ENCODE measurements around the gene PROZ. TPM values are rescaled to one million over a fixed set of nuclear protein-coding genes. Genes with fewer than 3 reads are reported as not detected.
"Not testable (repeated sequence)": the region's sequence is repeated elsewhere in the genome, so short reads cannot be mapped to it uniquely, and the experiment has no call there.

PROZ gene
- total RNA-seq, 1 donor from 2014 or later: not detected

DNA sequence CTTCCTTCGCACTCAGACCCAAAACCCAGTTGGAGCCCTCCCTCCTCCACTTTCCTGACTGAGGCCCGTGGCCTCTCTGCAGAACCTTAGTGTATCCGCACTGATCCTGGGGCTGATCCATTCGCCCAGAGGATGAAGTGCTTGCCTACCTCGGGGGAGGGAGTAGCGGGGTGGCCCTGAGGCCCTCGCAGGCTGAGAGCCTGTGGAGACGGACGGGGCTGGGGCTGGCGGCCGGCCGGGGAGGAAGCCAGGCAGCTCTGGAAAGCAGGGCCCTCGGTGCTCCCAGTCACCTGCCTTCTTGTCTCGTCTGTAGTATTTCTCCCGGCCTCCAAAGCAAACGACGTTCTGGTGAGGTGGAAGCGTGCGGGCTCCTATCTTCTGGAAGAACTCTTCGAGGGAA is 1.3 kb downstream of the PROZ start:
- FAIRE-seq: no peak

DNA sequence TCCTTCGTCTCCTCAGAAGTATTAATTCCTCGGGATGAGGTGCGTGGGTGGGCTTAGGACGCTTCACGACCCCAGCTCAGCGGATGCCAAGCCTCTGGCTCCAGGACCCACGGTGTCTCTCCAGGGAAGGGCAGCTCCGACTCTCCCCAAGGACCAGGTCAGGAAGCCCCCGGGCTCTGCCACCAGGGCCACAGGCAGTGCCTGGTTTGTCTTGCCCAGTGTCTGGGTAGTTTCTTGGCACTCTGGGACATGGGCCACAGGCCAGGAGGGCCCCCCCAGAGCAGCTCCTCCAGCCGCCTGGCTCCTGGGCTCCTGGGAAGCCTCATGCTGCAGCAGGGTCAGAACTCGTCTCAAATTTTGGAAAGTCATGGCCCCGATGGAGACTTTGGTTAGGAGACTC is 2.5 kb downstream of the PROZ start:
- Histone ChIP-seq H3K36me3 (ENCODE audit: control insufficient read depth, insufficient read depth, low read length) (no peaks in the 10 kb centered on the region), H3K4me3 (ENCODE audit: low read depth, low read length) (no peak overlapping the region), H3K27me3 (ENCODE audit: control insufficient read depth, insufficient read depth, low read length) (peaks cover 10% of the 10 kb centered on the region)
- TF ChIP-seq, protein P1, sequence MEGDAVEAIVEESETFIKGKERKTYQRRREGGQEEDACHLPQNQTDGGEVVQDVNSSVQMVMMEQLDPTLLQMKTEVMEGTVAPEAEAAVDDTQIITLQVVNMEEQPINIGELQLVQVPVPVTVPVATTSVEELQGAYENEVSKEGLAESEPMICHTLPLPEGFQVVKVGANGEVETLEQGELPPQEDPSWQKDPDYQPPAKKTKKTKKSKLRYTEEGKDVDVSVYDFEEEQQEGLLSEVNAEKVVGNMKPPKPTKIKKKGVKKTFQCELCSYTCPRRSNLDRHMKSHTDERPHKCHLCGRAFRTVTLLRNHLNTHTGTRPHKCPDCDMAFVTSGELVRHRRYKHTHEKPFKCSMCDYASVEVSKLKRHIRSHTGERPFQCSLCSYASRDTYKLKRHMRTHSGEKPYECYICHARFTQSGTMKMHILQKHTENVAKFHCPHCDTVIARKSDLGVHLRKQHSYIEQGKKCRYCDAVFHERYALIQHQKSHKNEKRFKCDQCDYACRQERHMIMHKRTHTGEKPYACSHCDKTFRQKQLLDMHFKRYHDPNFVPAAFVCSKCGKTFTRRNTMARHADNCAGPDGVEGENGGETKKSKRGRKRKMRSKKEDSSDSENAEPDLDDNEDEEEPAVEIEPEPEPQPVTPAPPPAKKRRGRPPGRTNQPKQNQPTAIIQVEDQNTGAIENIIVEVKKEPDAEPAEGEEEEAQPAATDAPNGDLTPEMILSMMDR (IDR thresholded peaks at IDR 0.05; ENCODE audit: insufficient read depth, low read length, severe bottlenecking): no peak
- FAIRE-seq (no peak), DNase-seq (ENCODE audit: low read depth) (no peak)

More for the DNA sequence above, 1.3 kb downstream of the PROZ start:
- TF ChIP-seq, protein P1 (IDR thresholded peaks at IDR 0.05; ENCODE audit: insufficient read depth, low read length, severe bottlenecking): no peak
- Histone ChIP-seq H3K27me3 (ENCODE audit: control insufficient read depth, insufficient read depth, low read length) (peaks cover 10% of the 10 kb centered on the region), H3K4me3 (ENCODE audit: low read depth, low read length) (no peak overlapping the region), H3K36me3 (ENCODE audit: control insufficient read depth, insufficient read depth, low read length) (no peaks in the 10 kb centered on the region)
- DNase-seq (ENCODE audit: low read depth): no peak

DNA sequence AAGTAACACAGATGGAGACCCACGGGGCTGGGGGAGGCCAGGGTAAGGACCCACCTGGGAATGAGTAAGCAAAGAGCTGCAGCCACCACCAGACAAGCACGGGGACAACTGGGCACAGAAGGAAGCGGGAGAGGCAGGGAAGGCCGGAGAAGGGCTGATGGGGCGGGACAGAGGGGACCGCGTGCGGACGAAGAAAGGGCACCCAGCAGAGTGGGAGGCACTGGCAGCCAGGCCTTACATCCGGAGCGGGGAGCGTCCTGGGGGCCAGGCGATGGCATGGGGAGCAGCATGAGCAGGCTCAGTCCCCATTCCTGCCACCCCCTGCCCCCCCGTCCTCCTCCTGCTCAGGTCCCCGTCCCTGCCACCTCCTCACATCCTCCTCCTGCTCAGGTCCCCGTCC is 3.0 kb downstream of the PROZ start:
- DNase-seq (ENCODE audit: low read depth): no peak
- H3K27me3 ChIP-seq (ENCODE audit: control insufficient read depth, insufficient read depth, low read length): peaks cover 10% of the 10 kb centered on the region
- no peaks in the 10 kb centered on the region for H3K36me3 ChIP-seq (ENCODE audit: control insufficient read depth, insufficient read depth, low read length)
- TF ChIP-seq, protein P1 (IDR thresholded peaks at IDR 0.05; ENCODE audit: insufficient read depth, low read length, severe bottlenecking): no peak
- FAIRE-seq: no peak
- H3K4me3 ChIP-seq (ENCODE audit: low read depth, low read length): no peak overlapping the region

DNA sequence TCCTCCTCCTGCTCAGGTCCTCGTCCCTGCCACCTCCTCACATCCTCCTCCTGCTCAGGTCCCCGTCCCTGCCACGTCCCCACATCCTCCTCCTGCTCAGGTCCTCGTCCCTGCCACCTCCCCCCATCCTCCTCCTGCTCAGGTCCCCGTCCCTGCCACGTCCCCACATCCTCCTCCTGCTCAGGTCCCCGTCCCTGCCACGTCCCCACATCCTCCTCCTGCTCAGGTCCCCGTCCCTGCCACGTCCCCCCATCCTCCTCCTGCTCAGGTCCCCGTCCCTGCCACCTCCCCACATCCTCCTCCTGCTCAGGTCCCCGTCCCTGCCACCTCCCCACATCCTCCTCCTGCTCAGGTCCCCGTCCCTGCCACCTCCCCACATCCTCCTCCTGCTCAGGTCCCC is 3.5 kb downstream of the PROZ start:
- not testable (repeated sequence) for H3K4me3 ChIP-seq (ENCODE audit: low read depth, low read length); DNase-seq (ENCODE audit: low read depth); FAIRE-seq; H3K27me3 ChIP-seq (ENCODE audit: control insufficient read depth, insufficient read depth, low read length); H3K36me3 ChIP-seq (ENCODE audit: control insufficient read depth, insufficient read depth, low read length)

DNA sequence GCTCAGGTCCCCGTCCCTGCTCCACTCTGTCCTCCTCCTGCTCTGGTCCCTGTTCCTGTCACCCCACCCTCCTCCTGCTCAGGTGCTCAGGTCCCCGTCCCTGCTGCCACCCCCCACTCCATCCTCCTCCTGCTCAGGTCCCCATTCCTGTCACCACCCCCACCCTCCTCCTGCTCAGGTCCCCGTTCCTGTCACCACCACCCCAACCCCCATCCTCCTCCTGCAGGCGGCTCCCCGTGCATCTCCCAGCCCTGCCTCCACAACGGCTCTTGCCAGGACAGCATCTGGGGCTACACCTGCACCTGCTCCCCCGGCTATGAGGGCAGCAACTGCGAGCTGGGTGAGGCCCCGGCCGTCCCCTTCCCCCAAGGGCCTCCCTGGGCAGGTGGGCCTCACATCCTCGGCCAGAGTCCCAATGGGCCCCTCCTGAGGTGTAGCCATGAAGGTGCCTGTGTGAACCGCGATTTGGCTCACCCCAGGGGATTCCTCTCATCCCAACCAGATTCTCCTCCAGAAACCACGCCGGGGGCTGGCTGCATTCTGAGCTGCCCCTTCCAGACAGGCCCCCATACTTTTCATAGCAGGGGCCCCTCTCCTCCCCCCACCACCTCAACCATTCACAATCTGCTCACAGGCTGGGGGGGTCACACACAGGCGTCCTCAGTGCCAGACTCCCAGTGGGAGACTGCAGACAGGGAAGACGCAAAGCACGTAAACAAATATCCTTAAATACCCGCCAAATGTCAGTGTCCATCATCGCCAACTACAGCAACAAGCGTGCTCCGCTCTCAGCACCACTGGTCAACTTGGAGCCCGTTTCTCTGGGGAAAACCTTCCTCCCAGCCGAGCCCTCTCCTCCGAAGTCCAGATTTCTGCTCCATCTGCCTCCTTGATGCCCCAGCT is 4.6 kb downstream of the PROZ start:
- Histone ChIP-seq H3K36me3 (ENCODE audit: control insufficient read depth, insufficient read depth, low read length) (no peaks in the 10 kb centered on the region), H3K4me3 (ENCODE audit: low read depth, low read length) (no peak overlapping the region), H3K27me3 (ENCODE audit: control insufficient read depth, insufficient read depth, low read length) (peaks cover 10% of the 10 kb centered on the region)
- FAIRE-seq (no peak), DNase-seq (ENCODE audit: low read depth) (no peak)
- TF ChIP-seq, protein P1 (IDR thresholded peaks at IDR 0.05; ENCODE audit: insufficient read depth, low read length, severe bottlenecking): no peak

DNA sequence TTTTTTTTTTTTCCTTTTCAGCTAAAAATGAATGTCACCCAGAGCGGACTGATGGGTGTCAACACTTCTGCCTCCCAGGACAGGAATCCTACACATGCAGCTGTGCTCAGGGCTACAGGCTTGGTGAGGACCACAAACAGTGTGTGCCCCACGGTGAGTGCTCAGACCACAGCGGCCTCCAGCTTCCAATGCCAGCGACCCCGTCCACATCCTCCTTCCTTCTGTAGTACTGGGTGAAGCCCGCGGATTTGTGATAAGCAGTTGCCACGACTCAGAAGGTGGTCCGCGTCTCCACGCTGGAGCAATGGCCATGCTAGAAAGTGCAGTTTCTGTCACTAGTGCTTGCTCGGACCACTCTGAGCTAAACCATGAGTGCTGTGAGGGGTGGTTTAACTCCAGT is 6.0 kb downstream of the PROZ start:
- TF ChIP-seq, protein P1 (IDR thresholded peaks at IDR 0.05; ENCODE audit: insufficient read depth, low read length, severe bottlenecking): no peak
- DNase-seq (ENCODE audit: low read depth): no peak
- FAIRE-seq: peak; percentile 23
- Histone ChIP-seq H3K36me3 (ENCODE audit: control insufficient read depth, insufficient read depth, low read length) (no peaks in the 10 kb centered on the region), H3K27me3 (ENCODE audit: control insufficient read depth, insufficient read depth, low read length) (peaks cover 9% of the 10 kb centered on the region), H3K4me3 (ENCODE audit: low read depth, low read length) (no peak overlapping the region)

Measured in bronchial epithelial cell (primary cell).